GM18508 (cell line): ENCODE data around the gene FBXL17.
"Not testable (repeated sequence)": the region's sequence is repeated elsewhere in the genome, so short reads cannot be mapped to it uniquely, and the experiment has no call there.

Experiments
- ATAC-seq: cut with Tn5 transposase; IDR thresholded peaks from one replicate; pipeline ENCODE4 v1.9.1; 2021; ENCODE audit warnings: moderate number of reproducible peaks; ENCODE audit not compliant: insufficient read depth, unreplicated experiment

FBXL17 gene

DNA sequence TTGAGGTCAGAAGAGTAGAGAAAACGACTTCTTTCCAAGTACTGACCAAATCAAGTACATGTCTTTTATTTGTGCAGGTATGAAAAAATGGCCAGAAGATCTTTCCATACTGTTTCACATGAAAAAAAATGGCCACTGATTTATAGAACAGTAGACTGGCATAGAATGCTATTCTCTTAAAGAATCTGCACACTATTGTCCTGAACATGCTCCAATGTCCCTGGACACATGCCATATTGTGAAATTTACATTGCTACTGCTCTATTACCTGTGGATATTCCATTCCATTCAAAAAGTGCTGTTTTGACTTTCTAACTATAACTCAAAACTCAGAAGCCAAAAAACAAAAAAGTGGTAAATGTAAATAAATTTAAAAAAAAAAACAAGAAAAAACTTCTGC is 60.6 kb downstream of the FBXL17 start:
- no peak for ATAC-seq

DNA sequence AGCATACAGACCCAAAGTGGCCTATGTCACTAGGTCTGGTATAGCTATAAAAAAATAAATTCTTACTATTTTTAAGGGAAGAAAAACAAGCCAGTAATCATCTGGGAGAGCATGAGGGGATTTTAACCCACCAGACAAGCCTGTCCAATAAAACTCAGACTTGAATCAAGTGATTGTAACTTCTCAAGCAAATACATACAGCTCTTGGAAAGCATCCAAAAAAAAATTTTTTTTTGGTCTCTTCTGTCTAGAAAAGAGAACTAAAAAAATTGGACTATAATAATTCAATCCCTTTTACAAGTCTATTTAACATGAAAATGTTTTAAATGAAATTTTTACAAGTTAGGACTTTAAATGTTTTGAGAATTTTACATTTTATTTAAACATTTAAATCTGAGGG is 61.7 kb downstream of the FBXL17 start:
- ATAC-seq: no peak

DNA sequence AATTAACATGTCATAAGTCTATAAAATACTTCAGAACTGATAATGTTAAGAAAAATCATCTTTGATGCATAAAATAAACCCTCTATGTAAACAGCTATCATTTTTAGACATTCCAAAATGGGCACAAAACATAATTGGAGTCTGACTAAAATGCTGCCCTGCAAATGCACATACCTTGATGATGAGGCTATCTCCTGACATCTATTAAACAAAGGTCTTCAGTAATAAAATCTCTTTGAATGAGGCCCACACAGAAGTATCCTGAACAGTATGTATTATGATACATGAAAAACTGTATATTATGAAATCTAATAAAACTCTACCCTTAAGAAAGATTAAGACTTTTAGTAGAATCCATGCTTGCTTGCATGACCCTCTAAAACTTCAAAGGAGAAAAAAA is 66.1 kb downstream of the FBXL17 start:
- no peak for ATAC-seq

DNA sequence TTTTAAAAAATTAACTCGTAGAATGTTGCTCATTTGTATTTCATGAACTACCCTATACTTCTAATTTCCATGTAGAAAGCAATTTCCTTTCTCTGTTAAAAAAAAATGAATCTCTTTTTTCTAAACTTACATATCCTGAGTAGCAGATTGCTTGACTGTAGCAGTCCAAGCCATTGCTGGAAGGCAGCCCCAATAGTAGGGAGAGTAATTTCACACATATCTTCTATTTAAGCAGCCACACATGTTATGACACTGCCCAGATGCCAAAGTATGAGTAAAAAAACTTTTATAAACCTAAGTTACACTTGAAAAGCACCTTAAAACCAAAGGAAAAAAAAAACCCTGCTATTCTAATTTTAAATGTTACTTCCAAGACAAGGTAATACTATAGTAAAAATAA is 69.6 kb downstream of the FBXL17 start:
- no peak for ATAC-seq

DNA sequence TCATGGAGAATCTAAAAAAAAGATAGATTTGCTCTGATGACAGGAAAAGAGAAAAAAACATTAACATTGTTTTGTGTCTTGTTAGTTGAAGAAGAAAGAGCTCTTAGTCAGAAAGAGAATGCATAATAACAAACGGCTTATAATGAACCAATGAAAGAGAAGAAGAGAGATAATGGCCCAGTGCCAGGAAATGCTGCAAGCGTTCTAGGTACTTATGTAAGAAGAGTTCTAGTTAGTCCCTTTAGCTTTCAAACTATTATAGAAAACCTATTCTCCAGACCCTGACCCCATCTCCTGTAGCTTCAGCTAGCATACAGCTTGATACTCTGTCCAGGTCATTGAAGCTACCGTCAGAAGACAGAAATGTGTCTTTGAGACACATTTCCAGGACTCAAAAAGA is 70.2 kb downstream of the FBXL17 start:
- no peak for ATAC-seq

DNA sequence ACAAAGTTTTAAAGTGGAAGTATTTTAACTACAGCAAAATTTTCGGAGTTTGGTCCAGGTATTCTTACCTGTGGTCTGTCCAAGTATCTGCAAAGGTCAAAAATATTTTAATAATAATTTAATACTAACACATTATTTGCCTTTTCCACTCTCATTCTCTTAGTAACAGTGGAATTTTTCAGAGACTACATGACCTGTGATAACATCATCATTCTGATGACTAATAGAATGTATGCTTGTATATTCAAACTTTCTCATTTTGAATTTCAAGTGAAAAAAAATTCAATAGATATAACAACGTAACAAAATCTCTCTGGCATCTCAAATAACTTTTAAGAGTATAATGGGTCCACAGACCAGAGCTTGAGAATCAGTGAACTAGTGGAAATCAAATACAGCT is 78.3 kb downstream of the FBXL17 start:
- ATAC-seq: no peak

DNA sequence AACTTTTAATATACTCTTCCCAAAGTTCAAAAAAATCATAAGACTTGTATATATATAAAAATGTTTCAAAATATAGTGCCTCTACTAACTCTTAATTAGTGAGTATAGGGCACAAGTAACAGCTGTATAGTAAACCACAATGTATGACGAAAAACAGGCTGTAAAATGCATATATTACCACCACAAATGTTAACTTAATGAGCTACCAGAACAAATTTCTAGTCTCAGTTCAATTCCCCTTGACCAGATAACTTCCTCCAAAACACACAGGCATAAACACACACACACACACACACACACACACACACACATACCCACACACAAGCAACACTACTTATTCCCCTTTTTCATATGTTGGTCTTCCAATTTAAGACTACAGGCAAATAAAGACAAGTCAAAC is 78.8 kb downstream of the FBXL17 start:
- ATAC-seq: no peak

DNA sequence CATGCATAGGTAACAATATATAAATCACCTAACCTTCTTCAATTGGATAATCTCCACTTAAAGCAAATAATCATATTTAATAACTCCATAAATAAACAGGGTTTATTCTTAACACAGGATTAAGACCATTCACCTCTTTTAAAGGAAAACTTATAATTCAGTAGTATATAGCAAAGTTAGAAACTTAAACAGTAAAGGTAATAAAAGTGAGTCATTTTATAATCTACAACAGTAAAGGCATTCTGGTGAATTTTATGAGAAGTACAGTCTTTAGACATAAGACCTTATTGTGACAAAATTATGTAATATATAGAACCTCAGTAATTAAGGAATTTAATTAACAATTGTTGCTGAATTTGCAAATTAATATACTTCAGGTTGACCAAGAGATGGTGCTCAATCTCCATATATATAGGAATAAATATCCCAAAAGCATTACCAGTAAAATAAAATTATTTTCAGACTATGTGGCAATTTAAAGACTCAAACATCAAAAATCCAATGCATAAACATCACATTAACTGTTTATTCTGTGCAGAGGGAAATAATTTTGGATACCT is 84.8 kb downstream of the FBXL17 start:
- ATAC-seq: no peak

DNA sequence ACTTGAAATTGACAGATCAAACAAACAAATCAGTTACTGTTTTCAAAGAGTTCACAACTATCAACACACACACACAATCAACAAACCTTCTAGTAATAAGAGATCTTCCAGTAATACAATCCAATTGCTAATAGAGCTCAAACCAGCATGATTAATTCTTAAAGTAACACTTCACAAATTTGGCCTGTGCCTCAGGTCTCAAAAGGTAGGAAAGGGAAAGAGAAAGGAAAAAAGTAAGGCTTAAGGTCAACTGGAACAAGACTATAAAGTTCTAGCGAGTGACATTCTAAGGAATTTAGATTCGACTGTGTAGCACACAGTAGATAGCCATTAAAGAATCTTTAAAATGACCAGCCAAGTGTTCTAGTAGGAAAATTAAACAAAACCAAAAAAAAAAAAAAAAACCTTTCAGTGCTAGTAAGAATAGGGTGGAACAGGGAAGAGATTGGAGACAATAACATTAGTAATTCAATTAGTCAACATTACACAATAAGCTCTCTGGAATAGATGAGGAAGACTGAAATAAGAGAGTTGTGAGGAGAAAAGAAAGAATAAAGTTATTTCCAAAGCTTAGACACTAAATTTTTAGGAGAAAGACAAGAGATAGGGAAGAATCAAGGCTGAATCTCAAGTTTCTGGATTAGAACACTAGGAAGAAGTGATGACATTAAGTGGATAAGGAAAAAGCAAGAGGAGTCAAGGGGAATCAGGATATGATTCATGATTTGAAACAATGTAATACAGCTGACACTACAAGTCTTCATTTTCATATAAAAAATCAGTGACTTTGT is 86.1 kb downstream of the FBXL17 start:
- ATAC-seq: no peak

DNA sequence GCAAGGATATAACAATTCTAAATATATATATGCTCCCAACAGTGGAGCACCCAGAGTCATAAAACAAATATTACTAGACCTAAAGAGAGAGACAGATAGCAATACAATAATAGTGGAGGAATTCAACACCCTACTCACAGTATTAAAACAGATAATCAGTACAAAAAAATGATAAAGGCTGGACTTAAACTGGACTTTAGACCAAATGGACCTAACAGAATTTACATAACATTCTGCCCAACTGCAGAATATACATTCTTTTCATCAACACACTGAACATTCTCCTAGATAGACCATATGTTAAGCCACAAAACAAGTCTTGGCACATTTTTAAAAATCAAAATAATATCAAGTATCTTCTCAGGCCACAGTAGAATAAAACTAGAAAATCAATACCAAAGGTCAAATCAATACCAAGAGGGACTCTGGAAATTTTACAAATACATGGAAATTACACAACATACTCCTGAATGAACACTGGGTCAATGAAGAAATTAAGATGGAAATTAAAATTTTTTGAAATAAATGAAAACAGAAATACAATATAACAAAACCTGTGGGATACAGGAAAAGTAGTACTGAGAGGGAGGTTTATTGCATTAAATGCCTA is 100.8 kb downstream of the FBXL17 start:
- ATAC-seq: no peak

DNA sequence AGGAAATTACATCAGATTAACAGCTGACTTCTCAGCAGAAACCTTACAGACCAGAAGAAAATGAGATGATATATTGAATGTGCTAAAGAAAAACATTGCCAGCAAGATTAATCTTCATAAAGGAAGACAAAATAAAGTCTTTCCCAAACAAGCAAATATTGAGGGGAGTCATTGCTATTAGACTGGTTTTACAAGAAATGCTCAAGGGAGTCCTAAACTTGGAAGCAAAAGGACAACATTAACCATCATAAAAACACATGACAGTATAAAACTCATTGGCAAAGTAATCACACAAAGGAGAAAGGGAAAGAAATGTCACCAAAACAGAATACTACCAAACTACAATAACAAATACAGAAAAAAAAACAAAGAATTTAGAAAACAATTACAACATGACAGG is 101.7 kb downstream of the FBXL17 start:
- no peak for ATAC-seq

DNA sequence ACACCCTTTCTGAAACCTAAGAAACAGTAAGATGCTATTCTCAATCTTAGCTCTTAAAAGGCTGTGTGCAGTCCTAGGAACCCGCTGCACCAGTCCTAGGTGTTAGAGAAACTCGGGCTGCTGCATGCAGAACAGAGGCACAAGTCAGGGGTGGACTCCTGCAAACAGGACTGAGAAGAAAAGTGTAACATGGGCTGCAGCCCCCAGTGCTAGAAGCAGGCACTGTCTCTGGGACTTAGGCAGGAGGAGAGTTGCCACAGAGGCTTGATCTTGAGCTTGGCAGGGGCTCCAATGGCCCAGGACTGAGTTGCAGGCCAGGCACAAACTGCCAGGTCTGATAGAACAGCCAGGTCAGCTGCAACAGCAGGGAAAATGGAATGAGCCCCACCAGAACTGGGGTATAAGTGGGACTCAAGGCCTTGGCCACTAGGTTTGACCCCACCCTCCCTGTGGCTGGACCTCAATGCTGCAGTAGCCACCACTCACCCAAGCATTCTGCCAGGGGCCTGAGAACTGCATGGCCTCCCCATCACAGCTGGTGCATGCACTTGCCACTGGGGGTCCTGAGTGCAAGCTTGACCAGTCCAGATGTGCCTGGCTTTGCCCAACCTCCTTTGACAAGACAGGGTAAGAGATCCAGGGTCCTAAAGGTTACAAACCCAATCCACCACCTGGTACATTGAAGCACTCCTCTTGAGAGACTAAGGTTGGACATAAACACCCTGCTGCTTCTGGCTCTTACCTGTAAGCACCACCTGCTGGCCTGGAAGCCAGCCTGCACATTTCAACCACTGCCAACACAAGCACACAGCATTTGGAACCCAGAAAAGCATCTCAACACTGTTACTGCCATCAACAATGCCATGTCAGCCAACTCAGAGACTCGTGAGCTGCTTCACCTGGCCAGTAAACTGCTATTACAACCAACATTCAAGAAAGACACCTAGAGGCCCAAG is 103.3 kb downstream of the FBXL17 start:
- ATAC-seq: no peak

DNA sequence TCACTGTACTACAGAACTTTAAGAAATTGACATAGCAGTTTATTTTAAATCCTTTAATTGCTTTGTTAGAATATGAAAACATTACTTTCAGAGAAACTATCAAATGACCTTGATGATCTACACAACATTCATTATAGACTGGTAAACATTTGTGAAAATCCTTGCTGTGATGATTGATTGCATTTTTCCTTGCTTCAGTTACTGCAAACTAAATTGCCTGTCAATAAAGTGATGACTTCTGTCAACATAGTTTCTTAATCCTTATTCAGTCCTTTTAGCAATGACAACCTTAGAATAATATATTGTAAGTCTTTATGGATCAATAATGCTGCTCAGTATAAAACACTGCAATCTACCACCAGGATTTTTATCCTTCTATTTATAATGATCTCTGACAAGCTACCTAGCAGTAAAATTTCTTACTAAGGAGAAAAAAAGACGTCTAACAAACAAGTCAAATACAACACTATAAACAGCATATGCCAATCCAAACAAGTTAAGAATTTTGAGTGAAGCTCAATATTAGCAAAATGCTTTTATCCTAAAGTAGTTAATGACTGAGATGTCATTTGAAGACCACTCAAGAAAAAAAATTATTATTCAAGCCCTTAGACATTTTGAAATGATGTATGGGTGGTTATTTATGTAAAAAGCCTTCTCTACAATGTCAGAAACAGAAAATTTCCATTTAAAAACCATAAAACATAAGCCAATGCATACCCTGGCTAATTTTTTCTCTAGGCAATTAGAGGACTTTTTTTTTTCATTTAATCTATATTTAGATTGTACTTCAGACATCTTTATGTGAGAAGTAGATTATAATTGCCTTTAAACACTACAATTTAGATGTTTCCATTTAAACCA is 105.5 kb downstream of the FBXL17 start:
- ATAC-seq: no peak

DNA sequence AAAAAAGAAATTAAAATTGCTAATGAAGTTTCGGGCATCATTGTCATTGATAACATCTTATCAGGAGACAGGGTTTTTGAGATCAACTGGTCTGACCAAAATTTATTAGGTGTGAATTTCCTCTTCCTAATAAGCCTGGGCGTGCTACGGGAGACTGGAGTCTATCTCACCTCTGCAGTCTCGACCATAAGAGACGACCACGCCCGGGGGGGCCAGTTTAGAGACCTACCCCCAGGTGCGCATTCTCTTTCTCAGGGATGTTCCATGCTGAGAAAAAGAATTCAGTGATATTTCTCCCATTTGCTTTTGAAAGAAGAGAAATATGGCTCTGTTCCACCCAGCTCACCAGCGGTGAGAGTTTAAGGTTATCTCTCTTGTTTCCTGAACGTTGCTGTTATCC is 107.8 kb downstream of the FBXL17 start:
- ATAC-seq: not testable (repeated sequence)

DNA sequence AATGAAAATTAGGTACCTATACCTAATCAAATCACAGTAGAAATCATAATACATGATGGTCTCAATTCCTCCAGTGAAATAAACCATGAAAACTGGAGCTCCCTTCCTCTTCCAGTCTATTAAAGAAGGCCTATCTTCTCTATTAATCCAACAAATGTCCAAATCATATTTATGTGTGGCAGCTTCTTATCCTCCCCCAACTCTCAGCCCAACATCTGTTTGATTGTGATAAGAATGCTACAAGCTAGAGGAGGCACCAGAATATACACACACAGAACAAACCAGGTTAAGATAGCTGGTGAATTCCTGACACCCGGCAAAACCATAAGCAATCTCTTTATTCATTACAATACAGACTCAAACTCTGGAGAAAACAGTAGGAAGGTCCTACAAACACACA is 110.8 kb downstream of the FBXL17 start:
- no peak for ATAC-seq

DNA sequence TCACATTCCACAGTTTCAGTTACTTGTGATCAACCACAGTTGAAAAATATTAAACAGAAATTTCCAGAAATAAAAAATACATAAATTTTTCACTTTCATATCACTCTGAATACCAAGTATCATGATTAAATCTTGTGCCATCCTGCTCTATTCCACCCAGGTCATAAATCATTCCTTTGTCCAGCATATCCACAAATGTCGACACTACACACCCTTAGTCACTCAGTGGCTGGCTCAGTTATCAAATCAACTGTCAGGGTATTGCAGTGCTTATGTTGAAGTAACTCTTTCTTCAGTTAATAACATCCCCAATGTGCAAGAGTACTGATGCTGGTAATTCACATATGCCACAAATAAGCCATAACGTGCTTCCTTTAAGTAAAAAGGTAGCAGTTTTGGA is 115.7 kb downstream of the FBXL17 start:
- no peak for ATAC-seq

DNA sequence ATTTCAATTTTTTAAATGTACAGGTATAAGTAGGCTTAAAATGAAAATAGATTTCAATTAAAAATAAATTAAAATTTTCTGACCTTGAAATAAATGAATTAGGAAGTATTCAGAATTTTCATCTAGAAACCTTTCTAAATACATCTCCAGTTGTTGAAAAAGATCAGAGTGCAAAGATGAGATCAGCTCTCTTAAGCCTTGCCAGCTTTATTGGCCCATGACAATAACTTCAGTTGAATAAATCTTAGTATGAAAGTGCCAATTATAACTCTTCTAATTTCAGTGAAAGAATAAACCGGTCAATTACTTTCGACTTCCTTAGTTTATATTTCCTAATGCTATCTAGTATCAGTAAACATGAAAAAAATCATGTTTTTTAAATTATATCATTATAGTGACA is 117.4 kb downstream of the FBXL17 start:
- ATAC-seq: no peak

DNA sequence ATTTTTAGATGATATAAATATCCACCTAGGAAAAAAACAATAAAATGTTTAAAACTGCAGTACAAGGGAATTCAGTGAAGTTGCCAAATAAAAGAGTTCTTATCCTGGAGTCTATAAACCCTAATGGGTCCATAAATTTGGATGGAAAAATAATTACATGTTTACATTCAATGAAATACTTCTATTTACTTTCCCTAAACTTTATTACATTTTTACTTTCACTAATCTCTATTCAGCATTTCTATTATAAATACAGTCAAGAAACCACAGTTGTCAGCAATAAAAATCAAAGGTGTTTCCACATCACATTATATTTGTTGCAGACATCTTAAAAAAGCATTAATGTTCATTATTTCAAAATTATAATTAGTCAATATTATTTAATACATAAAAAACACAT is 118.6 kb downstream of the FBXL17 start:
- ATAC-seq: no peak

DNA sequence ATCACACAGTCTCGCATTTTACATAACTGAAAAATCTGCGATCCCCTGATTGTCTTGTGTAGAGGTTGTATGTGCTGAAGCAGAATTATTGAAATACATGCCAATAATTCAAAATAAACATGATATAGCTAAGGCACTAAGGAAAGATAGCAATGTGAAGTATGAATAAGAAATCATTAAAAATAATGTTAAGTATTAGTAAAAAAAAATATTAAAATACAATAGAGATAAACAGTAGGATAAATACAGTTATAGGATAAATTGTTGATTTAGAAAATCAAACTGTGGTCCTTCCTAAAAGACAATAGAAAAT is 121.1 kb downstream of the FBXL17 start:
- ATAC-seq: no peak
